ENCODE data around the gene ADM.
"Not testable (repeated sequence)": the region's sequence is repeated elsewhere in the genome, so short reads cannot be mapped to it uniquely, and the experiment has no call there.

ADM gene, protein sequence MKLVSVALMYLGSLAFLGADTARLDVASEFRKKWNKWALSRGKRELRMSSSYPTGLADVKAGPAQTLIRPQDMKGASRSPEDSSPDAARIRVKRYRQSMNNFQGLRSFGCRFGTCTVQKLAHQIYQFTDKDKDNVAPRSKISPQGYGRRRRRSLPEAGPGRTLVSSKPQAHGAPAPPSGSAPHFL

GRCh38 chr11:10304495-10305261 lies at the start of gene ADM:
TSS of gene ADM (plus strand) at chr11:10305073. CDS start at chr11:10305701, 628 bp downstream.
- no peak for DNase-seq

DNA sequence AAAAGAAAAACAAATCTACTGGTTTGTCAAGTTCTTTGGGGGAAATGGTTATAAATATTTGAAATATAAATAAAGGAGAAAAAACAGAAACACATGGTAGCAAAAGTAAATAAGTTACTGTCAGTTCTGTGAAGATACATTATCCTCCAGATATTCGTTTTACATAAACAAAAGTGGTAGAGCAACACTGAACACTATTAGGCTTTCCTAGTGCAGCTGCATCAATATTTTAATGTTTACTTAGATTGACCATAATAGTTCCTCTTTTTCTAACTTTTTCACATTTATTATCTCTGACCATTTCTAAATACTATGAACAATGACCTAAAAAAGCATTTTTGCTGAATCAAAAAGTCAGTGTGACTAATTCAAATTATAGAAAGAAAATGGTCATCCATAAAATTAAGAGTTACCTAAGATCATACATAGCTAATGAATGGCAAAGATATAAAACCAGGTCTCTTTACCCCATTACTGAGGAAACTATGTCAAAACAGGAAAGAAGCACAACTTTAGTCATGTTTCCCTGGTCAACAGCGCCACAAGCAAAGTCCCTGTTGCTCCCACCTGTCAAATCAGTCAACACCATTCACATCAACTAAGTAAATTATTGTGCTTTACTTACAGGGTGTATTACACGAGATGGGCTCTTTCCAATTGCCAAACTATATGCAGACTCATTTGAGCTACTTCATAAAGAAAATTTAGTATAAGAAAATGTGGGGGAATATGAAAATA lies 49.3 kb upstream of the ADM start:
- no peak for DNase-seq

DNA sequence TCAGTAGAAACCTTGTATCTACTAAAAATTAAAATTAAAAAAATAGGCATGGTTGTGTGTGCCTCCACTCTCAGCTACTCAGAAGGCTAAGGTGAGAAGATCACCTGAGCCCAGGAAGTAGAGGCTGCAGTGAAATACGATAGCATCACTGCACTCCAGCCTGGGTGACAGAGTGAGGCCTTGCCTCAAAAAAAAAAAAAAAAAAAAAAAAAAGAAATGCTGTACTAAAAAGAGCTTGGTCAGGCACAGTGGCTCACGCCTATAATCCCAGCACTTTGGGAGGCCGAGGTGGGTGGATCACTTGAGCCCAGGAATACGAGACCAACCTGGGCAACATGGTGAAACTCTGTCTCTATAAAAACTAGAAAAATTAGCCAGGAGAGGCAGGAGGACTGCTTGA lies 47.4 kb upstream of the ADM start:
- no peak for DNase-seq

GRCh38 chr11:10261821-10262220 lies 43.1 kb upstream of the ADM start:
- no peak for DNase-seq

DNA sequence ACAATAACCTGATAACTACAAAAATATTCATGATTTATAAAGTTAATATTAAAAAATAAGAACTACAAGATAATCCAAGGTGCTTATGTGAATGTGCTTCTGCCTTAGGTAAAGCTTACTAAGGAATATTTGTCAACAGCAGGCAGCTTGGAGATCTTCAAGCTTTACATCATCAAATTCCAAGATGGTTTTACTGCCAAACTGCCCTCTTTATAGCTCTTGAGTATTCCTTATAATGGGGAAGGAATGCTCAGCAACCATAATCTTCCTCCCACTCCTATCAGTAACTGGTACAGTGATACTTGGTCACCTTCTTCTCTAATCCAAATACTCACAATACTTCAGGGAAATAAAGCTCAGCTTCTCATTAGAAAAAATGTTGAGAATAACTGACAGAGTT lies 40.9 kb upstream of the ADM start:
- no peak for DNase-seq

DNA sequence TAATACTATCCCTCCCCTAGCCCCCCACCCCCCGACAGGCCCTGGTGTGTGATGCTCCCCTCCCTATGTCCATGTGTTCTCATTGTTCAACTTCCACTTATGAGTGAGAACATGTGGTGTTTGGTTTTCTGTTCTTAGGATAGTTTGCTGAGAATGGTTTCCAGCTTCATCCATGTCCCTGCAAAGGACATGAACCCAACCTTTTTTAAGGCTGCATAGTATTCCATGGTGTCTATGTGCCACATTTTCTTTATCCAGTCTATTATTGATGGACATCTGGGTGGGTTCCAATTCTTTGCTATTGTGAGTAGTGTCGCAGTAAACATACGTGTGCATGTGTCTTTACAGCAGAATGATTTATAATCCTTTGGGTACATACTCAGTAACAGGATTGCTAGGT lies 40.2 kb upstream of the ADM start:
- not testable (repeated sequence) for DNase-seq

GRCh38 chr11:10265936-10266335 lies 38.9 kb upstream of the ADM start:
- no peak for DNase-seq

GRCh38 chr11:10267821-10268220 lies 37.1 kb upstream of the ADM start:
- DNase-seq = no peak

GRCh38 chr11:10268746-10269488 lies 36.0 kb upstream of the ADM start:
- no peak for DNase-seq

DNA sequence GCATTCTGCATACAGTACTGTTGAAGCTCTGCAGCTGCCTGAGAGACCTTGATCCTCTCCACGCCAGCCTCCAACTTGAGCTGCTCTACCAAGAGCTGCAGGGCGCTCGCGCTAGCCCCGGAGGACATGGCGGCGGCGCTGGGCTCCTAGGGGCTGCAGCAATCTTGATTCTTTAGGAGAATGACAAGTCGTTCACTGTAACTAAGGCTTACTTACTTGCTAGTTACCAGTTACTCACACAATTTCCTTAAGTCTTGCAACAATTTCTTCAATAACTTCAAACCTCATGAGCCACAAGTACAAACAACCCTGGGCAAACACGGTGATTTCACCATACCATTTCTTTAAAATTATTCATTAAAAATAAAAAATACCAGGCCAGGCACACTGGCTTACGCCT lies 32.7 kb upstream of the ADM start:
- DNase-seq = no peak

DNA sequence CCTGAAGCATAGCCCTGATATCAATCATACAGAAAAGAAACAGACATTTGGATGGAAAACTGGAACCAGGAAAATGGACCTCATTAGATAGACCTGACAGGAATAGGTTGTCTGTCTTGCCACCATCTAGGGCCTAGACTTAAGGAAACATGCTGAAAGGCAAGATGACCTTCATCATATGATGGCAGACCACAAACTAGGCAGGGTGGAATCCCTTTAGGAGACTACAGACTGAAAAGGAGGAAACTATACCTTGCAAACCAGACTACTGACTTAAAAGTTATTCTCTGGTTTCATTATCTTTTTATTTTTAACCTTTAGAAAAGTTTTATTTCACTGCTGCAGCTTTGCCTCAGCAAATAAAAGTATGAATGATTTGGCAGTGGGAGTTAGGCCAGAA lies 31.1 kb upstream of the ADM start:
- DNase-seq = no peak

- no peak for DNase-seq
Observed at GRCh38 chr11:10274726-10275125, 30.1 kb upstream of the ADM start.

- DNase-seq = no peak
Observed at GRCh38 chr11:10275714-10276113, 29.2 kb upstream of the ADM start.

DNA sequence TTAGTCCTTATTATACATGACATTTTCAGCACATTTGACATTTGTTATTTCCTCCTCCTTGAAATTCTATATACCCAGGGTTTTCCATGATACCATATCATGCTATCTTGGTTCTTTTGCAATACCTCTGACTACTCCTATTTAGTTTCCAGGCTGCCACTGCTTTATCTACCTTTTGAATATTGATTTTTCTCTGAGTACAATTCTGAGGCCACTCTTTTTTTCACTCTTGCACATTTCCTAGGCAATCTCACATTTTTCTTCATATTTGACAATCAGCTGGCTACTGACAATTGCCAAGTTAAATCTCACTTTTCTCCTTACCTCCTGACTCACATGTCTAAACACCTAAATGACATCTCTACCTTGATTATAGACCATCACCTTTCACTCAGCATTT lies 22.8 kb upstream of the ADM start:
- DNase-seq = no peak

DNA sequence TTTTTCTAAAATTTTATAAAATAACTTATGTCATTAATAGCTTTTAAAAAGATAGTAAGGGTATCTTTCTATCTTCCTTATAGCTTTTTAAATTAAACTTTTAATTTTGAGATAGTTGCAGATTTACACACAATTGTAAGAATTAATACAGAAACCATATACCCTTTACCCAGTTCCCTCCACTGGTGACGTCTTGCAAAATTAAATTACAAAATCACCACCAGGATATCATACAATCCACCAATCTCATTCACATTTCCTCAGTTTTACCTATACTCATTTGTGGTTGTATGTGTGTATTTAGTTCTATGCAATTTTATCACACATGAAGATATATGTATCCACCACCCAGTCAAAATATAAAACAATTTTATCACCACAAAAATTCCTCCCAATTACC lies 20.9 kb upstream of the ADM start:
- no peak for DNase-seq

DNA sequence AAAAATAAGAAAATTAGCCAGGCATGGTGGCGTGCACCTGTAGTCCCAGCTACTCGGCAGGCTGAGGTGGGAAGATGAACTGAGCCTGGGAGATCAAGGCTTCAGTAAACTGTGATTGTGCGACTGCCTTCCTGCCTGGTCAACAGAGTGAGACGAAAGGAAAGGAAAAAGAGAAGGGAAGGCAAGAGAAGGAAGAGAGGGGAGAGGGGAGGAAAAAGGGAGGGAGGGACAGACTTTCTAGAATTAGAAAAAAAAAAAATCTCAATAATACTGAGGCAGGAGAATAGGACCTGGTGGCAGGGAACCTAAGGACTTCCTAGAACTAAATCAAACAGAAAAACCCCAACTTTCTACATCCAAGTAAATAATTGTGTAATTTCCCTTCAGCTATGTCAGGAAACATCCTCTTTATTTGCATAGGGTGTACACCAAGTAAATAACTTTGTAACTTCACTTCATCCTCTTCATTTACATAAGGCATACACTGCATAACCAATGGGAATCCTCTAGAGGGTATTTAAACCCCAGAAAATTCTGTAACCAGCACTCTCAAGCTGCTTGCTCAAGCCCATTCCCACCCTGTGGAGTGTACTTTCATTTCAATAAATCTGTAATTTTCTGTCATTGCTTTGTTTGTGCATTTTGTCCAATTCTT lies 19.6 kb upstream of the ADM start:
- no peak for DNase-seq

GRCh38 chr11:10287140-10287539 lies 17.7 kb upstream of the ADM start:
- no peak for DNase-seq

- DNase-seq = no peak
Observed at GRCh38 chr11:10287766-10288715, 16.8 kb upstream of the ADM start.

- no peak for DNase-seq
Observed at GRCh38 chr11:10288881-10289764, 15.8 kb upstream of the ADM start.

DNA sequence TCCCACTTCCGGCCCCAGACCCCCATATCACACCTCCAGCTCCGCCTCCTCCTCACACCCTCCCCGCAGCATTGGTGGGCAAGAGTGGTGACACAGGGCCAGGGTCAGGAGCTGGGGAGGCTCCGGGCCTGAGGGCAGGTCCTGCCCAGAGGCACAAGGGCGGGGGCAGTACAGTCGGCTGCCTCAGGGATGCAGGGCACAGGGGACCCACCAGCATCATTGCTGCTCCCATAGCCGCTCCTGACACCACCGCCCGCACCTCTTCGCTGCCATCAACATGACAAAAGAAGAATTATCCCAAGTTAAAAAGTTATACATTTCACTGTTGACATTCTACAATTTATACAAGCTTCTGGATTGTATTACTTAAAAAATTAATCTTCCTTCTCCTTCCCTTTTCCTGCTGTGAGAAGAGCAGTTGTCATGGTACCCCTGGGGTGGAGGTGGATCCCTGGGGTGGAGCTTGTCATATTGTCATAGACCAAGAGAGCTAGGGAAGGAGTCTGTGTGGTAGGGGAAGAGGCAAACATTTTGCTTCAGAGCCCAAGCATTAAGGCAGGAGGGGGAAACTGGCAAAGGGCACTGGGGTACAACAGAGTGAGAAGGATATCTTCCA lies 15.0 kb upstream of the ADM start:
- DNase-seq = no peak

Measured in activated CD4-positive, alpha-beta T cell treated with anti-CD3 and anti-CD28 coated beads, Interleukin-2, amount 50 U/mL, for 4 hours (primary cell).